GM21717 (cell line): ENCODE data around the gene CLEC10A.
A peak's percentile ranks its signal among the peaks of the same experiment; 100 is the strongest.

Source experiments
- ATAC-seq: cut with Tn5 transposase; IDR thresholded peaks from one replicate; pipeline ENCODE4 v1.9.1; 2021; ENCODE audit warnings: mild to moderate bottlenecking, moderate library complexity; ENCODE audit not compliant: unreplicated experiment

The CLEC10A gene

DNA sequence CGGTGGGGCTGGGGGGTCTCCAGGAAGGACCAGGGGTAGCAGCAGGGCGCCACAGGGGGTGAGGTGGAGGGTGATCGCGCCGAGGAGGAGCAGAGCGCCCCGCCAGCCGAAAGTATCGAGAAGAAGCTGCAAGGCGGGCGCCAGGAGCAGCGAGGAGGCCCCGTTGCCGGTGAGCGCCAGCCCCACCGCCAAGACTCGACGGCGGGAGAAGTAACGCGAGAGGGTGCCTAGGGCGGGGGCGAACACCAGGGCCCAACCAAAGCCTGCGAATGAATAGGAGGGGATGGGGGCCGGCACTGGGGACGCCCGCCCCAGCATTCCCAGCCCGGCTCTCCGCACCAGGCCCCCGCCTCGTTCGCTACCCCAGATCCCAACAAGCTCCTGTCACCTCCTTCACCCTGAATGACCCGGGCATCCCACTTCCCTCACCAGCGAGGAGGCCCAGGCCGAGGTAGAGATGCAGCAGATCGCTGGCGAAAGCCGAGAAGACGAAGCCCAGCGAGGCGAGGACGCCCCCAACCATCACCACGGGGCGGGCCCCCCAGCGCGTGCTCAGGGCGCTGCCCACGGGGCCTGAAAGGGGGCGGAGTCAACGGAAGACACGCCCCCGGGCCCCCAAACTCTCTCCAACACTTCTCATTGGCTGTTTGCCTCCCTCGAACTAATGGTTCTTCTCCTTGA lies 37.4 kb downstream of the CLEC10A start:
- no peak for ATAC-seq

GRCh38 chr17:7041607-7042500 lies 38.2 kb downstream of the CLEC10A start:
- ATAC-seq, result no peak

- ATAC-seq, result no peak
Observed at GRCh38 chr17:7039832-7040231, 40.2 kb downstream of the CLEC10A start.

DNA sequence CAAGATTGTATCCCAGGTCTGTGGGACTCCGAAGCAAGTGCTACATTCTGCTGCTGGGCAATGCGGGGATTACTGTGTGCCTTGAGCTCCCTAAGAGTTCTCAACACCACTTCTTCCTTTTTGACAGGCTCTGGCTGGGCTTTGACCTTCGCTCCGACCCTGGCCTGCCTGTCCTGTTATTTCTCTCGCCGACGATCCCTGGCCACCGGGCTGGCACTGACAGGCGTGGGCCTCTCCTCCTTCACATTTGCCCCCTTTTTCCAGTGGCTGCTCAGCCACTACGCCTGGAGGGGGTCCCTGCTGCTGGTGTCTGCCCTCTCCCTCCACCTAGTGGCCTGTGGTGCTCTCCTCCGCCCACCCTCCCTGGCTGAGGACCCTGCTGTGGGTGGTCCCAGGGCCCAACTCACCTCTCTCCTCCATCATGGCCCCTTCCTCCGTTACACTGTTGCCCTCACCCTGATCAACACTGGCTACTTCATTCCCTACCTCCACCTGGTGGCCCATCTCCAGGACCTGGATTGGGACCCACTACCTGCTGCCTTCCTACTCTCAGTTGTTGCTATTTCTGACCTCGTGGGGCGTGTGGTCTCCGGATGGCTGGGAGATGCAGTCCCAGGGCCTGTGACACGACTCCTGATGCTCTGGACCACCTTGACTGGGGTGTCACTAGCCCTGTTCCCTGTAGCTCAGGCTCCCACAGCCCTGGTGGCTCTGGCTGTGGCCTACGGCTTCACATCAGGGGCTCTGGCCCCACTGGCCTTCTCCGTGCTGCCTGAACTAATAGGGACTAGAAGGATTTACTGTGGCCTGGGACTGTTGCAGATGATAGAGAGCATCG lies 41.8 kb downstream of the CLEC10A start:
- no peak for ATAC-seq

DNA sequence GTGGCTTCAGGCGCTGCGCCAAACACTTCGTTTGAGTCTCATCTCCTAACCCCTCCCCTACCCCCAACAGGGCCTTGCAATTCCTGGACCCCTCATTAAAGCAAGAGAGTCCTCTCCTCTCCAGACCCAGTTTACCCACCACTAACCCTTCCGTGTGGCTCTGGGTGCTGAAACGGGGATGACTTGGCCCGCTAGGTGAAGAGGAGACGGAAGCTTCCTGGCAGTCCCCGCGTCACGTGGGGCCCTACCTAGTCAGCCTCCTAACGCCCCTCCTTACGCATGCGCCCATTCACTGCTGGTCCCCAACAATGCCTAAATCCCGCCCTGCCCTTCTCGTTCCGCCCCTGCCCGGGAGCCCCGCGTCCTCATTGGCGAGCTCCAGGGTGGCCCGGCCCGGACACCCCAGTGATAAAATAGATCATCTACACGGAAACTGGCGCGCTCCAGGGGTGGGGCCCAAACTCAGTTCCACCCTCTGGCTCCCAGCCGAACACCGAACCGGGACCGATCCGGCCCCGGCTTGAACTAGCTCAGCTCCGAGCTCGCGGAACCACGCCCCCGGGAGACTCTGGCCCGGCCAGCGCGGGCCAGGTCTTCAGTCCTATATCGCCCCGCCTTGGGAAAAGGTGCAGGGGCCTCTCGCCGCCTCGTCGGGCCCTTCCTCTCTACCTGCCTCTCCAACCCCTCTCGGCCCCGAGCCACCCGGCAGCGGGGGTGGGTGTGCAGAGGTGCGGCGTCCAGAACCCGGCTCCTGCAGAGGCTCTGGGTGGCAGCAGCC lies 44.3 kb downstream of the CLEC10A start, which contains the start of gene SLC16A13:
Gene SLC16A13, plus strand, starts transcription at position 425 of the 778 bp plus-strand sequence. CDS start 368 bp downstream, outside the sequence.
- ATAC-seq, result peak; percentile 83

DNA sequence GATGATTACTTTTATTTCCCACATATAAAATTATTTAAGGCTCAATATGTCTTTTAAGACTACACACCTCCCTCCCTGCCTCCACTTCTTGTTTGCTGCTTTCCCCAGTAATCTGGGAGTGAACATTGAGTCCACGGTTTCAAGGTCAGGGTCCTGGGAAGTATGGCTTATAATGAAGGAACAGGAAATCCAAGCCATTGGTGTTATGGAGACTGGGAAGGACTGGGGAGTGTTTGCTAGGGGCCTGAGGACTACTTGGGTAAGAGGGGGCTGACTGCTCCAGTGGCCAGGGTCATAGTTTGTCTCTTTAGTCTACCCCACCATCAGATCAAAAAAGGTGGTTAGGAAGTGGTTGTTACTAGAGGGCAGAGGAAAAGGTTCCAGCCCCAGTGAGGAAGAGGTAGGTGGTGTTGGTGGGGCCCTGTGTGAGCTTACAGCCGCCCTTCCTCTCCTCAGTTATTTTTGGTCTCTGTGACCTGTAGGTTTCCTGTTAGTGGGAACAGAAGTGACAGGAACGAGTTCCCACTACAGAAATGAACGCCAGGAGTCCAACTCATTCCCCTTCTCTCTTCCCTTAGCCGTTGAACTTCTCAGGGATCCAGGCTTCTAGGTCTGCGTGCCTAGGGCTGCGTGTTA lies 45.0 kb downstream of the CLEC10A start:
- ATAC-seq, result peak; percentile 11

DNA sequence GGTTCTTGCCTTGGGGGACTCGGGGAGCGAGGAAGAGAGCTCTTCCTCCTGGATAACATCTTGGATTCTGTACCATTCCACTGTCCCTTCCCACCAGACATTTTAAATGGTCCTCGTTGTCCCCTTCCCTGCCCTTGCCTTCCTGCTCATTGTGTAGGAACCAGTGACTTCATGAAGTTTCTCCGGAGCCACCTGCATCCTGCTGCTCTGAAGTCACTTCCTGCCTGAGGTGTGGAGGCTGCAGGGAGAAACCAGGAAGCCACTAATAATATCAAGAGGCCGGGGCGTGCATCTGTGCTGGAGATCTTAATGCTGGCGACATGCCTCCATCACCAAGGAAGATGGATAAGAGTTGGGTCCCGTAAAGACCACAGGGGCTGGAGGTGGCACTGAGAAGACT lies 50.4 kb downstream of the CLEC10A start:
- ATAC-seq, result no peak

DNA sequence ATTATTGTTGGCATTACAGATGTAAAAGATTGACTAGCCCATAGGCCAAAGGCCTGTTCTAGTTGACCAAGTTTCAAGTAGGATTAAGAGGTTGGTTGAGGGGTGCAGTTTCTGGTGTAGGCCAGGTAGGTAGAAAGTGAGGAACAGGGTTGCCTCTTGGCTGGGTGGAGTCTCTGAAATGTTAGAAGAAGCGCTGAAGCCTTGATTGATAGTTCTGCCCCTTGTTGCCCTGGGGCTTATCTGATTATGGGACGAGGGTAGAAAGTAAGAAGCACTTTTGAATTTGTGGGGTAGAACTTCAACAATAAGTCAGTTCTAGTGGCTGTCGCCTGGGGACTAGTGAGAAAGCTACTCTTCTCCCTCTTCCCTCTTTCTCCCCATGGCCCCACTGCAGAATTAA lies 51.0 kb downstream of the CLEC10A start:
- ATAC-seq, result no peak

GRCh38 chr17:7027335-7027734 lies 52.7 kb downstream of the CLEC10A start:
- no peak for ATAC-seq

DNA sequence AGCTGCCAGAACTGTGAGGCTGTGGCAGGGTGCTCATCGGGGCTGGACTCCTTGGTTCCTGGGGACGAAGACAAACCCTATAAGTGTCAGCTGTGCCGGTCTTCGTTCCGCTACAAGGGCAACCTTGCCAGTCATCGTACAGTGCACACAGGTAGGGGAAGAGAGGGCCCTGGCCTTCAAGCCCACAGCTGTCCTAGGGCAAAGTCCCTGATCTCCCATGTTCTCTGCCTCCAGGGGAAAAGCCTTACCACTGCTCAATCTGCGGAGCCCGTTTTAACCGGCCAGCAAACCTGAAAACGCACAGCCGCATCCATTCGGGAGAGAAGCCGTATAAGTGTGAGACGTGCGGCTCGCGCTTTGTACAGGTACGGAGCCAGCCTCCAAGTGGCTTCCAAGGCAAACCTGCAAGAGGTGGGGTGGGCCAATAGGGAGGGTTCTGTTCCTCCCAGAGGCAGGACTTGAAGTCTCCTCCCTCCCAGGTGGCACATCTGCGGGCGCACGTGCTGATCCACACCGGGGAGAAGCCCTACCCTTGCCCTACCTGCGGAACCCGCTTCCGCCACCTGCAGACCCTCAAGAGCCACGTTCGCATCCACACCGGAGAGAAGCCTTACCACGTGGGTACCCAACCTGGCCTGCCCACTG lies 53.5 kb downstream of the CLEC10A start:
- no peak for ATAC-seq

GRCh38 chr17:7025245-7025644 lies 54.8 kb downstream of the CLEC10A start:
- no peak for ATAC-seq
